Measurements from ENCODE around the gene FAS.
A peak's percentile ranks its signal among the peaks of the same experiment; 100 is the strongest.

The FAS gene

GRCh38 chr10:88971221-88972061 is 19.2 kb upstream of the FAS start:
- Histone ChIP-seq H3K4me1 (ENCODE audit: control insufficient read depth in 1 of 2, insufficient read depth in 2 of 2, low read length in 2 of 2) (peaks cover 0 to 28% of the 10 kb centered on the region in 2 donors), H3K9me3 (ENCODE audit: control insufficient read depth in 1 of 2, low read length in 2 of 2) (no peaks in the 10 kb centered on the region), H3K36me3 (ENCODE audit: control insufficient read depth in 1 of 2, insufficient read depth in 2 of 2, low read length in 2 of 2) (peaks cover 0 to 5% of the 10 kb centered on the region in 2 donors), H3K27me3 (ENCODE audit: low read depth, low read length) (no peaks in the 10 kb centered on the region), H3K4me3 (ENCODE audit: low read depth in 1 of 2, low read length in 2 of 2) (no peak overlapping the region), H3K27ac (ENCODE audit: low read length) (no peak overlapping the region)

GRCh38 chr10:88974012-88974411 is 16.6 kb upstream of the FAS start:
- Histone ChIP-seq H3K27ac (ENCODE audit: low read length) (no peak overlapping the region), H3K9me3 (ENCODE audit: control insufficient read depth in 1 of 2, low read length in 2 of 2) (no peaks in the 10 kb centered on the region), H3K36me3 (ENCODE audit: control insufficient read depth in 1 of 2, insufficient read depth in 2 of 2, low read length in 2 of 2) (peaks cover 0 to 5% of the 10 kb centered on the region in 2 donors), H3K4me3 (ENCODE audit: low read depth in 1 of 2, low read length in 2 of 2) (no peak overlapping the region), H3K4me1 (ENCODE audit: control insufficient read depth in 1 of 2, insufficient read depth in 2 of 2, low read length in 2 of 2) (peaks cover 0 to 15% of the 10 kb centered on the region in 2 donors), H3K27me3 (ENCODE audit: low read depth, low read length) (no peaks in the 10 kb centered on the region)

- Histone ChIP-seq H3K27ac (ENCODE audit: low read length) (peak overlapping the region; percentile 76), H3K4me3 (ENCODE audit: low read depth in 1 of 2, low read length in 2 of 2) (peak overlapping the region; percentile 69 to 74), H3K27me3 (ENCODE audit: low read depth, low read length) (no peaks in the 10 kb centered on the region), H3K9me3 (ENCODE audit: control insufficient read depth in 1 of 2, low read length in 2 of 2) (no peaks in the 10 kb centered on the region), H3K36me3 (ENCODE audit: control insufficient read depth in 1 of 2, insufficient read depth in 2 of 2, low read length in 2 of 2) (peaks cover 0 to 5% of the 10 kb centered on the region in 2 donors), H3K4me1 (ENCODE audit: control insufficient read depth in 1 of 2, insufficient read depth in 2 of 2, low read length in 2 of 2) (peaks cover 0 to 14% of the 10 kb centered on the region in 2 donors)
These were observed 15.9 kb upstream of the FAS start for GRCh38 chr10:88974446-88975376.

- H3K27ac ChIP-seq (ENCODE audit: low read length): peak overlapping the region; percentile 76
- no peaks in the 10 kb centered on the region for H3K9me3 ChIP-seq (ENCODE audit: control insufficient read depth in 1 of 2, low read length in 2 of 2)
- peak overlapping the region; percentile 69 to 74 for H3K4me3 ChIP-seq (ENCODE audit: low read depth in 1 of 2, low read length in 2 of 2)
- no peaks in the 10 kb centered on the region for H3K27me3 ChIP-seq (ENCODE audit: low read depth, low read length)
- H3K4me1 ChIP-seq (ENCODE audit: control insufficient read depth in 1 of 2, insufficient read depth in 2 of 2, low read length in 2 of 2): peaks cover 4 to 21% of the 10 kb centered on the region in 2 donors
- peaks cover 0 to 5% of the 10 kb centered on the region in 2 donors for H3K36me3 ChIP-seq (ENCODE audit: control insufficient read depth in 1 of 2, insufficient read depth in 2 of 2, low read length in 2 of 2)
These were observed 15.2 kb upstream of the FAS start for GRCh38 chr10:88975377-88975720.

- Histone ChIP-seq H3K36me3 (ENCODE audit: control insufficient read depth in 1 of 2, insufficient read depth in 2 of 2, low read length in 2 of 2) (peaks cover 0 to 5% of the 10 kb centered on the region in 2 donors), H3K27me3 (ENCODE audit: low read depth, low read length) (no peaks in the 10 kb centered on the region), H3K4me1 (ENCODE audit: control insufficient read depth in 1 of 2, insufficient read depth in 2 of 2, low read length in 2 of 2) (peaks cover 16 to 30% of the 10 kb centered on the region in 2 donors), H3K9me3 (ENCODE audit: control insufficient read depth in 1 of 2, low read length in 2 of 2) (no peaks in the 10 kb centered on the region), H3K4me3 (ENCODE audit: low read depth in 1 of 2, low read length in 2 of 2) (no peak overlapping the region), H3K27ac (ENCODE audit: low read length) (peak overlapping the region; percentile 67)
These were observed 12.1 kb upstream of the FAS start for GRCh38 chr10:88978463-88978862.

- H3K27me3 ChIP-seq (ENCODE audit: low read depth, low read length): no peaks in the 10 kb centered on the region
- peaks cover 0 to 5% of the 10 kb centered on the region in 2 donors for H3K36me3 ChIP-seq (ENCODE audit: control insufficient read depth in 1 of 2, insufficient read depth in 2 of 2, low read length in 2 of 2)
- H3K9me3 ChIP-seq (ENCODE audit: control insufficient read depth in 1 of 2, low read length in 2 of 2): no peaks in the 10 kb centered on the region
- peaks cover 16 to 29% of the 10 kb centered on the region in 2 donors for H3K4me1 ChIP-seq (ENCODE audit: control insufficient read depth in 1 of 2, insufficient read depth in 2 of 2, low read length in 2 of 2)
- H3K27ac ChIP-seq (ENCODE audit: low read length): peak overlapping the region; percentile 79
- H3K4me3 ChIP-seq (ENCODE audit: low read depth in 1 of 2, low read length in 2 of 2): no peak overlapping the region
These were observed 11.4 kb upstream of the FAS start for GRCh38 chr10:88979153-88979562.

GRCh38 chr10:88979603-88980002 is 11.0 kb upstream of the FAS start:
- peaks cover 0 to 5% of the 10 kb centered on the region in 2 donors for H3K36me3 ChIP-seq (ENCODE audit: control insufficient read depth in 1 of 2, insufficient read depth in 2 of 2, low read length in 2 of 2)
- H3K9me3 ChIP-seq (ENCODE audit: control insufficient read depth in 1 of 2, low read length in 2 of 2): no peaks in the 10 kb centered on the region
- peaks cover 16 to 25% of the 10 kb centered on the region in 2 donors for H3K4me1 ChIP-seq (ENCODE audit: control insufficient read depth in 1 of 2, insufficient read depth in 2 of 2, low read length in 2 of 2)
- no peaks in the 10 kb centered on the region for H3K27me3 ChIP-seq (ENCODE audit: low read depth, low read length)
- H3K4me3 ChIP-seq (ENCODE audit: low read depth in 1 of 2, low read length in 2 of 2): no peak overlapping the region
- H3K27ac ChIP-seq (ENCODE audit: low read length): peak overlapping the region; percentile 79

GRCh38 chr10:88980247-88980646 is 10.4 kb upstream of the FAS start:
- H3K4me1 ChIP-seq (ENCODE audit: control insufficient read depth in 1 of 2, insufficient read depth in 2 of 2, low read length in 2 of 2): peaks cover 16 to 24% of the 10 kb centered on the region in 2 donors
- no peaks in the 10 kb centered on the region for H3K27me3 ChIP-seq (ENCODE audit: low read depth, low read length)

GRCh38 chr10:88980800-88981199 is 9.8 kb upstream of the FAS start:
- Histone ChIP-seq H3K9me3 (ENCODE audit: control insufficient read depth in 1 of 2, low read length in 2 of 2) (no peaks in the 10 kb centered on the region), H3K27ac (ENCODE audit: low read length) (peak overlapping the region; percentile 79), H3K4me3 (ENCODE audit: low read depth in 1 of 2, low read length in 2 of 2) (no peak overlapping the region), H3K27me3 (ENCODE audit: low read depth, low read length) (no peaks in the 10 kb centered on the region), H3K36me3 (ENCODE audit: control insufficient read depth in 1 of 2, insufficient read depth in 2 of 2, low read length in 2 of 2) (no peaks in the 10 kb centered on the region), H3K4me1 (ENCODE audit: control insufficient read depth in 1 of 2, insufficient read depth in 2 of 2, low read length in 2 of 2) (peaks cover 16 to 29% of the 10 kb centered on the region in 2 donors)

More at GRCh38 chr10:88980247-88980646, 10.4 kb upstream of the FAS start:
- Histone ChIP-seq H3K9me3 (ENCODE audit: control insufficient read depth in 1 of 2, low read length in 2 of 2) (no peaks in the 10 kb centered on the region), H3K27ac (ENCODE audit: low read length) (peak overlapping the region; percentile 79), H3K36me3 (ENCODE audit: control insufficient read depth in 1 of 2, insufficient read depth in 2 of 2, low read length in 2 of 2) (no peaks in the 10 kb centered on the region), H3K4me3 (ENCODE audit: low read depth in 1 of 2, low read length in 2 of 2) (peak overlapping the region in 1 of 2 donors; percentile 14)

- H3K4me1 ChIP-seq (ENCODE audit: control insufficient read depth in 1 of 2, insufficient read depth in 2 of 2, low read length in 2 of 2): peaks cover 16 to 31% of the 10 kb centered on the region in 2 donors
- H3K27me3 ChIP-seq (ENCODE audit: low read depth, low read length): no peaks in the 10 kb centered on the region
- peak overlapping the region; percentile 79 for H3K27ac ChIP-seq (ENCODE audit: low read length)
These were observed 9.2 kb upstream of the FAS start for GRCh38 chr10:88981435-88981834.

GRCh38 chr10:88982366-88982765 is 8.2 kb upstream of the FAS start:
- H3K4me1 ChIP-seq (ENCODE audit: control insufficient read depth in 1 of 2, insufficient read depth in 2 of 2, low read length in 2 of 2): peaks cover 16 to 37% of the 10 kb centered on the region in 2 donors

More at GRCh38 chr10:88981435-88981834, 9.2 kb upstream of the FAS start:
- no peak overlapping the region for H3K4me3 ChIP-seq (ENCODE audit: low read depth in 1 of 2, low read length in 2 of 2)
- H3K9me3 ChIP-seq (ENCODE audit: control insufficient read depth in 1 of 2, low read length in 2 of 2): no peaks in the 10 kb centered on the region
- no peaks in the 10 kb centered on the region for H3K36me3 ChIP-seq (ENCODE audit: control insufficient read depth in 1 of 2, insufficient read depth in 2 of 2, low read length in 2 of 2)

More at GRCh38 chr10:88982366-88982765, 8.2 kb upstream of the FAS start:
- no peaks in the 10 kb centered on the region for H3K27me3 ChIP-seq (ENCODE audit: low read depth, low read length)
- H3K27ac ChIP-seq (ENCODE audit: low read length): peak overlapping the region; percentile 79
- H3K9me3 ChIP-seq (ENCODE audit: control insufficient read depth in 1 of 2, low read length in 2 of 2): no peaks in the 10 kb centered on the region
- no peak overlapping the region for H3K4me3 ChIP-seq (ENCODE audit: low read depth in 1 of 2, low read length in 2 of 2)
- H3K36me3 ChIP-seq (ENCODE audit: control insufficient read depth in 1 of 2, insufficient read depth in 2 of 2, low read length in 2 of 2): no peaks in the 10 kb centered on the region
